Measurements from ENCODE around the gene EMC9.

EMC9 gene

GRCh38 chr14:24130717-24131548 lies 10.5 kb downstream of the EMC9 start:
- DNase-seq: no peak

DNA sequence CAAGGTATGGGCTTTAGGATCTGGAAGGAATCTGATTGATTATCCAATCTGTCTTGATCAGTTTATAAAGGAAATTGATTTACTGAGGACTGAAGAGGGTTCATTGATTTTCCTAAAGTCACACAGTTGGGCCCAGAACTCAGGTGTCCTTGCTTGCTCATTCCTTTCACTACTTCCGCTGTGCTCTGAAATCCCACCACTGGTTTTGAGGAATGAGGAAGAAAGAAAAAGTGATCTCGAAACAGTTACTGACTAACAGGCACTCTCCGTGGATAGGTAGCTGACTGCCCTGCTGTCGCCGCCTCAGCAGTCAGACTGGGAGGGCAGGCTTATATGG lies 11.0 kb downstream of the EMC9 start, which contains the start of gene FITM1:
FITM1 (plus strand) TSS at position 280 of the 337 bp plus-strand sequence. CDS start 905 bp downstream, outside the sequence.
- DNase-seq: no peak

- DNase-seq: no peak
Measured at GRCh38 chr14:24129410-24129998, 11.9 kb downstream of the EMC9 start.

GRCh38 chr14:24127673-24128072 lies 13.7 kb downstream of the EMC9 start:
- no peak for DNase-seq

GRCh38 chr14:24126939-24127338 lies 14.5 kb downstream of the EMC9 start:
- DNase-seq: no peak

DNA sequence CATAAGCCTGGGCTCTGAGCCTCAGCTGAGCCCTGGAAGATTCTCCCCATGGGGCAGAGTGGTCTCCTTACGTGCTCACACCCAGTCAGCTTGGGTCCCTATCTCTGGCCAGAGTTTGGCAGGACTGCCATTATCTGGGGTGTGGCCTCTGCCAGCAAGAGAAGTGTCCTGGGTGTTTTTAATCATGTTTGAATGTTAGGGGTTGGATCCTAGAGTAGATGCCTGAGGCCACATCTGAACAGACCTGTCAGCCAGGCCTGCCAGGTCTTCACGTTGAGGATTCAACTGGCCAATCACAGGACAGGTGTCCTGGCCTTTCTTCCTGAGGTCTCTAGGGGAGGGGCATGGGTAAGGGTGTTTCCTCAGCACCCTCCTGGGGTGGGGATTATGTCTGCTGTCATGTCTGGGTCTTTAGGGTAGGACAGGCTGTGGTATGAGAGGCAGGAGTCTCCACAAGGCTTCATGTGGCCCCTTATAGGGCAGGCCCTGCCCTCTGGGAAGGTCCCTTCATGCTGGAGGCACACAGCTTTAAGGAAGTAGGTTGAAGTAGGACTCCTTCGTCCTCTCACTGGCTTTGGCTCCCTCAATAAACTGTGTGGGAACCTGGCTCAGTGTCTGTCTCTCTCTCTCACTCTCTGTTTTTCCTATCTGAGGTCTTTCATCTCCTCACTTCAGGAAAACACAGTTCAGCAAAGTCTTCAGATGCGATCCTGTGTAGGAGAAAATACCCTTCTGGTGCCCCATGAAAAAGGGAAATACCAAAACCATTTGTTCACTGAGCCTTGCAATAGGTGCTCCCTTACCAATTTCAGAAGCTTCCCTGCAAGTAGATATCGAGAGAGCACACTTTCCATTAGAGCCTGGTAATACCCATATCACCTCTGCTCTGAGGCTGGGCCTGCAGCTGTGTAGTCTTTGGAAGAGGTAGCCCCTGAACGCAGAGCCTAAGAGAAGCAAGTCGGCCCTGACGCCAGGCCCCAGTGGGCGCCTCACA lies 17.7 kb downstream of the EMC9 start:
- DNase-seq: no peak

- no peak for DNase-seq
Measured at GRCh38 chr14:24122898-24123297, 18.5 kb downstream of the EMC9 start.

GRCh38 chr14:24122416-24122815 lies 19.0 kb downstream of the EMC9 start:
- DNase-seq: no peak

GRCh38 chr14:24121210-24121609 lies 20.2 kb downstream of the EMC9 start:
- no peak for DNase-seq

DNA sequence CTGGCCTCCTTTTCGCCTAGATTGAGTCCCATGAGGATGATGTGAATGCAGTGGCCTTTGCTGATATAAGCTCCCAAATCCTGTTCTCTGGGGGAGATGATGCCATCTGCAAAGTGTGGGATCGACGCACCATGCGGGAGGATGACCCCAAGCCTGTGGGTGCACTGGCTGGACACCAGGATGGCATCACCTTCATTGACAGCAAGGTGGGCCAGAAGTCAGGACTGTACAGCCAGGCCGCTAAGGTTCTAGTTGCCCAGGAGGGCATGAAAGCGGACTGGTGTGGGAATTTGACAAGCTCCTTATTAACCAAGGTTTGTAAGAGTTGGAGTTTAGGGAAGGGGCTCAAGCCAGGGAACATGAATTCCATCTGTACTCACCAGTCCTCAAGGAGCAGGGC lies 21.7 kb downstream of the EMC9 start:
- DNase-seq: no peak

GRCh38 chr14:24117179-24117578 lies 24.2 kb downstream of the EMC9 start:
- no peak for DNase-seq

DNA sequence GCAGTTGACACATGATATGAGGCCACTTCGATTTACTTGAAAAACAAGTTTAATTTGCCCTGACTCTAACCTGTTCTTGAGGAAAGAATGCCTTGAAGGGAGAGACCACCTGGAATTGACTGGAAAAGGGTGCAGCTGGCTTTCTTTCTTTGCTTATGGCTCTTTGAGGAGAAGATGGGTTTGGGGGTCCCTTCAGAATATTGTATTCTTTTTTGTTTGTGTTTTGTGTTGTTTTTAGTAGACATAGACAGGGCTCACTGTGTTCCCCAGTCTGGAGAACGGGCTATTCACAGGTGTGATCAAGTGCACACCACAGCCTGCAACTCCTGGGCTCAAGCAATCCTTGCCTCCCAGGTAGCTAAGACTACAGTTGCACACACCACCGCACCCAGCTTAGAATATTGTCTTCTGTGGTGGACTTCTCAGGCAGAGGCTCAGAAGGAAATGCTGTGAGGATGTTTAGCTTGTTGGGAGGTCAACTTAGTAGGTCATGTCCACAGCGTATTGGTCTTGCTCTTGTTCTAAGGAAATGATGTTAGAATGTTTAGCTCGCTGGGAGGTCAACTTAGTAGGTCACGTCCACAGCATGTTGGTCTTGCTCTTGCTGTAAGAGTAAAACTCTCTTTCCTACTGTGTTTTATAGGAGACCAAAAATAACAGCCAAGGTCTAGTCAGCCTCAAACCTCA lies 25.1 kb downstream of the EMC9 start:
- DNase-seq: no peak

DNA sequence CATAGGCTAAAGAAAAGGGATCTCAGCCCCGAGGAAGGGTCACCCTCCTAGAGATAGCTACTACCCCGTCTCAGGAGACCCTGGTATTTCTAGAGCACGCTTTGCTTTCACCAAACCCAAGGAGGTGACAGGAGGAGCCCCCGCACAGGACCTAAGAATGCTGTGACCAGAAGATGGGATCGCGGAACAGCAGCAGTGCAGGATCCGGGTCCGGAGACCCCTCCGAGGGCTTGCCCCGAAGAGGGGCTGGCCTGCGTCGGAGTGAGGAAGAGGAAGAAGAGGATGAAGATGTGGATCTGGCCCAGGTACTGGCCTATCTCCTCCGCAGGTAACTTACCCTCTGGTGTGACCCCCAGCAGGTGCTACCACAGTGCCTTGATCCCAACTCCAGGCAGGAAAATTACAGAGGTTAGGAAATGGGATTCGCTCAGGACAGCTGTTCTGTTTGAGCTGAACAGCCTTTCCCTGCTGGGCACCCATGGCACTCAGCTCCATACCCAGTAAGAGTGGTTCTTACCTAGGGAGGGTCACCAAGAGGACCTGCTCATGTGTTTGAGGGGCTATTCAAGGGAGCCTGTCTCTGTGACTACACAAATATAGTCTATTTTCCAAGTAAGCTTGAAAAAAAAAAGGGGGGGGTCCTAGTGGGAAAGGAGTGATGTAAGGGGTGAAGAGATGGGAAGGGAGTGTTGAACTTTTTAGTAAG lies 25.8 kb downstream of the EMC9 start:
- DNase-seq: no peak

GRCh38 chr14:24114532-24115421 lies 26.6 kb downstream of the EMC9 start, which contains the start of the genes DCAF11 and NRL:
TSS of gene DCAF11 (plus strand) at chr14:24114777. CDS start at chr14:24115595, 818 bp downstream.
TSS of gene NRL (minus strand) at chr14:24114949. CDS start at chr14:24082848, 32,101 bp downstream.
- DNase-seq: peak; percentile 100

GRCh38 chr14:24113801-24114531 lies 27.4 kb downstream of the EMC9 start:
- peak; percentile 65 for DNase-seq

DNA sequence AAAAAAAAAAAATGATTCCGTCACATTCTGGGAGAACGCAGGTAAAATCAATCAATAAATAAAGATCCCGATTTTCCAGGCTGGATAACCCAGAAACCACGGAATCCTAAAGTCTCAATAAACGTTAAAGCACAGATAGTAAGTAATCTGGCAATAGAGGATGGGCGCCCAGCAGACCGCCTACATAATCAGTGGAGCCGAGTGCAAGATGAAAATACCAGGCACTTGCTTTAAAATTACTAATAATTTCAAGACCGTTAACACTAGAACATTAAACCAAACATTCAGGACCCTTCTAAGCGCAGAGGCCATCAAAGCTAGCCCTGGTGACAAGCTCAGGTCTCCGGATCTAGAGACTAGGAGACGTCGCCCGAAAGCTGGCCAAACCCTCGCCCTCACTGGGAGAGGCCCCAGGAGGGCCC lies 28.0 kb downstream of the EMC9 start:
- DNase-seq: no peak

- no peak for DNase-seq
Measured at GRCh38 chr14:24110523-24110922, 30.9 kb downstream of the EMC9 start.

- DNase-seq: no peak
Measured at GRCh38 chr14:24110060-24110459, 31.3 kb downstream of the EMC9 start.

- DNase-seq: no peak
Measured at GRCh38 chr14:24108336-24108874, 33.0 kb downstream of the EMC9 start.
